HCT116 (cell line): ENCODE data around the gene ARHGEF10L. TPM values are rescaled to one million over a fixed set of nuclear protein-coding genes. Genes with fewer than 3 reads are reported as not detected.

Experiments used
- ATAC-seq: fragments of 200-7000 bp; cut with Tn5 transposase; 2 replicates; pipeline ENCODE4 v1.9.1; 2020; ENCODE audit warnings: mild to moderate bottlenecking, moderate library complexity
- BruUV-seq: library from RNA; stranded (reverse); fragments of 400-500 nt; replicated peaks from 2 replicates; lab custom pipeline; 2021; lab: Mats Ljungman, UMichigan
- CTCF ChIA-PET: fragments of 300-600 bp; sonication (Branson Sonifier 250); formaldehyde crosslinking; loops from one replicate; lab custom pipeline; 2021; ENCODE audit warnings: antibody characterized with exemption; lab: Charles Lee
- POLR2A ChIA-PET: fragments of 300-600, 350-600 bp; sonication (Branson Sonifier 250); formaldehyde crosslinking; loops from one replicate; lab custom pipeline; 2021; ENCODE audit warnings: antibody characterized with exemption; lab: Charles Lee
- RAD21 ChIA-PET, 2 experiments: fragments of 300-600 bp; sonication (Branson Sonifier 250); formaldehyde crosslinking; loops; one replicate each; lab custom pipeline; 2023; ENCODE audit warnings: low total read pairs in 2 of 2; ENCODE audit not compliant: uncharacterized antibody in 2 of 2, unreplicated experiment in 2 of 2, low non-redundant PET in 1 of 2; lab: Charles Lee
- DNase-seq: peaks from one replicate; pipeline ENCODE4 v3.0.0-alpha.2; 2010; ENCODE audit warnings: low read depth, low spot score
- H2AFZ ChIP-seq: fragments of 200-600 bp; shearing (Covaris generic), sonication (generic); 2 replicates; pipeline ENCODE4 v1.6.1; 2017; ENCODE audit warnings: low read depth, mixed run types, mixed read lengths, antibody characterized with exemption, low read length; ENCODE audit not compliant: poor library complexity, severe bottlenecking
- H3K27ac ChIP-seq: 2 replicates; pipeline ENCODE4 v1.5.1; 2012; ENCODE audit warnings: low read depth, low read length
- H3K27me3 ChIP-seq: fragments of 200-600 bp; sonication (generic); 2 replicates; pipeline ENCODE4 v1.6.1; 2016; ENCODE audit warnings: mixed run types, low read length, mixed read lengths; ENCODE audit not compliant: insufficient read depth
- H3K36me3 ChIP-seq, 2 experiments: fragments of 200-500 bp in 1 of 2; fragments of 200-600 bp in 1 of 2; sonication (Bioruptor generic) in 1 of 2; sonication (generic) in 1 of 2; 2 replicates each; pipeline versions ENCODE4 v1.5.1 to v1.6.1; 2014 to 2016; ENCODE audit warnings: low read length in 2 of 2, inconsistent platforms in 1 of 2, mixed read lengths in 1 of 2, mixed run types in 1 of 2; ENCODE audit not compliant: insufficient read depth in 2 of 2, control insufficient read depth in 1 of 2
- H3K4me1 ChIP-seq, 2 experiments: fragments of 200-600 bp in 1 of 2; sonication (generic) in 1 of 2; 2 replicates each; pipeline versions ENCODE4 v1.5.1 to v1.6.1; 2012 to 2017; ENCODE audit warnings: low read length in 2 of 2, inconsistent platforms in 1 of 2, mild to moderate bottlenecking in 1 of 2, mixed read lengths in 1 of 2, mixed run types in 1 of 2, moderate library complexity in 1 of 2; ENCODE audit not compliant: insufficient read depth in 2 of 2, control insufficient read depth in 1 of 2
- H3K4me2 ChIP-seq: fragments of 200-600 bp; sonication (generic); 2 replicates; pipeline ENCODE4 v1.6.1; 2017; ENCODE audit warnings: mixed run types, low read length, mixed read lengths
- H3K4me3 ChIP-seq, 2 experiments: fragments of 200-600 bp in 1 of 2; sonication (generic) in 1 of 2; replicated peaks in 1 of 2; 2 replicates each; pipeline ENCODE4 v1.5.1; 2011 to 2016; ENCODE audit warnings: low read length in 2 of 2, control low read depth in 1 of 2, low read depth in 1 of 2, mild to moderate bottlenecking in 1 of 2, mixed read lengths in 1 of 2, mixed run types in 1 of 2
- H3K79me2 ChIP-seq: fragments of 200-600 bp; sonication (generic); 2 replicates; pipeline ENCODE4 v1.6.1; 2017; ENCODE audit warnings: mild to moderate bottlenecking, mixed run types, low read length, moderate library complexity, mixed read lengths; ENCODE audit not compliant: insufficient read depth
- H3K9ac ChIP-seq: fragments of 200-600 bp; sonication (generic); 2 replicates; pipeline ENCODE4 v1.6.1; 2016; ENCODE audit warnings: low read length, mixed read lengths
- H3K9me2 ChIP-seq: fragments of 200-600 bp; sonication (generic), shearing (Covaris generic); 2 replicates; pipeline ENCODE4 v1.6.1; 2017; ENCODE audit warnings: mixed run types, mild to moderate bottlenecking, moderate library complexity; ENCODE audit not compliant: insufficient read depth
- H3K9me3 ChIP-seq, 2 experiments: fragments of 200-500 bp in 1 of 2; fragments of 200-600 bp in 1 of 2; sonication (Bioruptor generic) in 1 of 2; sonication (generic) in 1 of 2; 2 replicates each; pipeline ENCODE4 v1.6.1; 2014 to 2017; ENCODE audit warnings: low read length in 2 of 2, mixed read lengths in 2 of 2, inconsistent platforms in 1 of 2, low read depth in 1 of 2, mild to moderate bottlenecking in 1 of 2, mixed run types in 1 of 2, moderate library complexity in 1 of 2; ENCODE audit not compliant: control insufficient read depth in 1 of 2, insufficient read depth in 1 of 2
- H4K20me1 ChIP-seq: fragments of 200-600 bp; sonication (generic), shearing (Covaris generic); 2 replicates; pipeline ENCODE4 v1.6.1; 2017; ENCODE audit warnings: mixed run types, mild to moderate bottlenecking, moderate library complexity; ENCODE audit not compliant: insufficient read depth
- ATF3 ChIP-seq: IDR thresholded peaks from 2 replicates; pipeline ENCODE4 v1.6.1; 2012
- CBX3 ChIP-seq: IDR thresholded peaks from 2 replicates; pipeline ENCODE4 v1.6.1; 2012; ENCODE audit warnings: low read depth
- CTCF ChIP-seq, 3 experiments: fragments of 200-600 bp in 1 of 3; sonication (generic) in 1 of 3; IDR thresholded peaks in 2 of 3; conservative IDR thresholded peaks in 1 of 3; 2 replicates each; pipeline ENCODE4 v1.5.1; 2012 to 2017; ENCODE audit warnings: low read depth in 2 of 3, low read length in 2 of 3, antibody characterized with exemption in 1 of 3, borderline replicate concordance in 1 of 3, control low read depth in 1 of 3, mild to moderate bottlenecking in 1 of 3, mixed read lengths in 1 of 3, mixed run types in 1 of 3, moderate library complexity in 1 of 3; ENCODE audit not compliant: insufficient read depth in 1 of 3
- POLR2A ChIP-seq: IDR thresholded peaks from 2 replicates; pipeline ENCODE4 v1.7.0; 2011; ENCODE audit warnings: borderline replicate concordance; ENCODE audit not compliant: insufficient read depth, insufficient read length; ENCODE audit errors: extremely low read depth
- RAD21 ChIP-seq: IDR thresholded peaks from 2 replicates; pipeline ENCODE4 v1.6.1; 2012; ENCODE audit warnings: low read depth, mild to moderate bottlenecking
- TCF7L2 ChIP-seq: IDR thresholded peaks from 2 replicates; pipeline ENCODE4 v1.7.0; 2011; ENCODE audit warnings: borderline replicate concordance, inconsistent platforms; ENCODE audit not compliant: insufficient read depth, insufficient read length; ENCODE audit errors: extremely low read depth
- ZNF274 ChIP-seq: fragments of 200-500 bp; sonication (Bioruptor generic); IDR thresholded peaks from 2 replicates; pipeline ENCODE4 v1.6.1; 2014; ENCODE audit warnings: mild to moderate bottlenecking, low read depth, low read length, inconsistent platforms
- intact Hi-C: fragments of 100-400 bp; cut with micrococcal nuclease; formaldehyde crosslinking; loops from 2 replicates; pipeline ENCODE4 v1.10.0; 2022
- total RNA-seq: library from RNA; stranded (reverse); gene quantifications from one replicate; pipeline ENCODE4 v1.2.1, GENCODE V29; 2021; ENCODE audit not compliant: unreplicated experiment

The ARHGEF10L gene
- total RNA-seq, 1 experiment from 2014 or later, result 14.7 TPM

GRCh38 chr1:17579951-17580939, 40.7 kb downstream of the ARHGEF10L start:
- ChIA-PET RAD21 (no interaction called here), POLR2A (no interaction called here), CTCF (no interaction called here)
- Histone ChIP-seq H3K27ac (no peak overlapping the region; the same call in 1 of the 2 replicates), H3K9me2 (no peaks in the 10 kb centered on the region), H3K9ac (no peak overlapping the region), H3K4me2 (no peak overlapping the region), H3K79me2 (peaks cover 5% of the 10 kb centered on the region; the same call in 1 of the 2 replicates), H3K27me3 (no peaks in the 10 kb centered on the region), H3K9me3 (no peaks in the 10 kb centered on the region), H3K4me3 (no peak overlapping the region), H4K20me1 (no peaks in the 10 kb centered on the region), H2AFZ (no peak overlapping the region), H3K4me1 (peaks cover 26 to 38% of the 10 kb centered on the region in 2 experiments), H3K36me3 (no peaks in the 10 kb centered on the region)
- DNase-seq (no peak), ATAC-seq (no peak)
- intact Hi-C loops, result no loop called here
- no TSS peak for BruUV-seq
- TF ChIP-seq CBX3 (no peak), CTCF (IDR thresholded peaks at IDR 0.05 in 2 of 3, conservative IDR thresholded peaks at IDR 0.05 in 1 of 3; ENCODE audit: borderline replicate concordance in 1 of 3, insufficient read depth in 1 of 3, low read depth in 2 of 3, low read length in 2 of 3) (no peak), ZNF274 (no peak), RAD21 (no peak), ATF3 (no peak), TCF7L2 (no peak), POLR2A (no peak)
